SK-N-SH (cell line): ENCODE results near the gene IMPA2. TPM values are rescaled to one million over a fixed set of nuclear protein-coding genes. Genes with fewer than 3 reads are reported as not detected.

ENCODE experiments used
- CTCF ChIA-PET: fragments of 300-600, 350-600 bp; formaldehyde crosslinking; extraction: SDS; loops from one replicate; lab custom pipeline; 2021; lab: Yijun Ruan, JAX
- POLR2A ChIA-PET: fragments of 350-600 bp; sonication (Branson Sonifier 250); formaldehyde crosslinking; extraction: SDS; loops from one replicate; lab custom pipeline; 2020; ENCODE audit warnings: antibody characterized with exemption, inconsistent platforms; lab: Yijun Ruan, JAX
- DNase-seq: peaks from one replicate; pipeline ENCODE4 v3.0.0; 2012
- H2AFZ ChIP-seq: fragments of 200-600 bp; sonication (generic); 2 replicates; pipeline ENCODE4 v1.8.1; 2016; ENCODE audit warnings: antibody characterized with exemption, mild to moderate bottlenecking, low read depth
- H3F3A ChIP-seq: fragments of 200-600 bp; sonication (generic); replicated peaks from 2 replicates; pipeline ENCODE3; 2016; ENCODE audit warnings: antibody characterized with exemption, mild to moderate bottlenecking; ENCODE audit not compliant: insufficient read depth
- H3K27ac ChIP-seq, 2 experiments: fragments of 200-500 bp in 1 of 2; fragments of 200-600 bp in 1 of 2; sonication (Bioruptor generic) in 1 of 2; sonication (generic), shearing (Covaris generic) in 1 of 2; 2 replicates each; pipeline versions ENCODE4 v1.5.1 to v1.6.1; 2014 to 2016; ENCODE audit warnings: low read depth in 2 of 2, inconsistent platforms in 1 of 2, low read length in 1 of 2, mild to moderate bottlenecking in 1 of 2, mixed read lengths in 1 of 2
- H3K27me3 ChIP-seq: fragments of 200-600 bp; sonication (generic), shearing (Covaris generic); 2 replicates; pipeline ENCODE4 v1.6.1; 2016; ENCODE audit warnings: mixed run types; ENCODE audit not compliant: insufficient read depth
- H3K36me3 ChIP-seq, 2 experiments: fragments of 200-500 bp in 1 of 2; fragments of 200-600 bp in 1 of 2; sonication (Bioruptor generic) in 1 of 2; sonication (generic) in 1 of 2; replicated peaks in 1 of 2; 2 replicates each; pipeline versions ENCODE3 to v1.5.1; 2014 to 2016; ENCODE audit warnings: low read length in 1 of 2, mild to moderate bottlenecking in 1 of 2; ENCODE audit not compliant: insufficient read depth in 2 of 2, control insufficient read depth in 1 of 2
- H3K4me1 ChIP-seq, 2 experiments: fragments of 200-500 bp in 1 of 2; fragments of 200-600 bp in 1 of 2; sonication (Bioruptor generic) in 1 of 2; sonication (generic), shearing (Covaris generic) in 1 of 2; 2 replicates each; pipeline versions ENCODE4 v1.5.1 to v1.6.1; 2014 to 2016; ENCODE audit warnings: low read depth in 1 of 2, low read length in 1 of 2, mixed run types in 1 of 2; ENCODE audit not compliant: insufficient read depth in 2 of 2, control insufficient read depth in 1 of 2
- H3K4me2 ChIP-seq: fragments of 200-600 bp; sonication (generic), shearing (Covaris generic); 2 replicates; pipeline ENCODE4 v1.6.1; 2017; ENCODE audit warnings: mixed run types
- H3K4me3 ChIP-seq, 2 experiments: fragments of 200-500 bp in 1 of 2; fragments of 200-600 bp in 1 of 2; sonication (Bioruptor generic) in 1 of 2; sonication (generic), shearing (Covaris generic) in 1 of 2; 2 replicates each; pipeline versions ENCODE4 v1.5.1 to v1.8.1; 2014 to 2016; ENCODE audit warnings: low read depth in 2 of 2, inconsistent platforms in 1 of 2, low read length in 1 of 2, mild to moderate bottlenecking in 1 of 2, mixed read lengths in 1 of 2, moderate library complexity in 1 of 2
- H3K79me2 ChIP-seq: fragments of 200-600 bp; sonication (generic); 2 replicates; pipeline ENCODE4 v1.8.1; 2017; ENCODE audit warnings: mild to moderate bottlenecking; ENCODE audit not compliant: insufficient read depth
- H3K9ac ChIP-seq: fragments of 200-600 bp; sonication (generic); 2 replicates; pipeline ENCODE4 v1.6.1; 2017; ENCODE audit warnings: mixed run types
- H3K9me2 ChIP-seq: fragments of 200-600 bp; sonication (generic); 2 replicates; pipeline ENCODE4 v1.6.1; 2017; ENCODE audit warnings: mixed run types
- H3K9me3 ChIP-seq: fragments of 200-600 bp; sonication (generic); 2 replicates; pipeline ENCODE4 v1.6.1; 2017; ENCODE audit warnings: mixed run types, mild to moderate bottlenecking, moderate library complexity
- H4K20me1 ChIP-seq: fragments of 200-600 bp; sonication (generic); 2 replicates; pipeline ENCODE4 v1.6.1; 2017; ENCODE audit warnings: mild to moderate bottlenecking, mixed run types; ENCODE audit not compliant: insufficient read depth
- CTCF ChIP-seq: fragments of 200-600 bp; sonication (generic); IDR thresholded peaks from 2 replicates; pipeline ENCODE4 v1.6.1; 2017; ENCODE audit warnings: antibody characterized with exemption, mild to moderate bottlenecking, moderate library complexity
- FOSL2 ChIP-seq: IDR thresholded peaks from 2 replicates; pipeline ENCODE4 v1.4.0; 2012; ENCODE audit warnings: low read depth, mild to moderate bottlenecking, moderate library complexity, borderline replicate concordance
- GATA2 ChIP-seq: sonication (generic); formaldehyde crosslinking; IDR thresholded peaks from 2 replicates; pipeline ENCODE4 v1.5.0; 2020; ENCODE audit warnings: mild to moderate bottlenecking, missing genetic modification reagents
- IRF3 ChIP-seq: fragments of 150-350 bp; IDR thresholded peaks from 2 replicates; pipeline ENCODE4 v1.6.1; 2016; ENCODE audit warnings: mild to moderate bottlenecking, low read depth, low read length
- PBX3 ChIP-seq: IDR thresholded peaks from 2 replicates; pipeline ENCODE4; 2012
- RAD21 ChIP-seq: IDR thresholded peaks from 2 replicates; pipeline ENCODE4 v1.6.1; 2012; ENCODE audit warnings: mild to moderate bottlenecking, low read length
- RCOR1 ChIP-seq: fragments of 150-350 bp; IDR thresholded peaks from 2 replicates; pipeline ENCODE4 v1.6.1; 2017; ENCODE audit warnings: antibody characterized with exemption, low read length
- REST ChIP-seq: IDR thresholded peaks from 2 replicates; pipeline ENCODE4 v1.6.1; 2012; ENCODE audit warnings: mild to moderate bottlenecking, low read depth, low read length, moderate library complexity
- RFX5 ChIP-seq: IDR thresholded peaks from 2 replicates; pipeline ENCODE4 v1.6.1; 2012; ENCODE audit warnings: mild to moderate bottlenecking, improper control_type of control experiment, low read length
- SIN3A ChIP-seq: IDR thresholded peaks from 2 replicates; pipeline ENCODE4 v1.6.1; 2012; ENCODE audit warnings: low read depth, mild to moderate bottlenecking, low read length, moderate library complexity, borderline replicate concordance
- TAF1 ChIP-seq: IDR thresholded peaks from 2 replicates; pipeline ENCODE4 v1.6.1; 2012; ENCODE audit warnings: low read depth, mild to moderate bottlenecking, low read length, moderate library complexity, borderline replicate concordance
- TEAD4 ChIP-seq: IDR thresholded peaks from 2 replicates; pipeline ENCODE4 v1.4.0; 2012; ENCODE audit warnings: mild to moderate bottlenecking, borderline replicate concordance; ENCODE audit not compliant: insufficient read depth
- USF1 ChIP-seq: IDR thresholded peaks from 2 replicates; pipeline ENCODE4 v1.4.0; 2012; ENCODE audit warnings: low read depth, borderline replicate concordance
- WGBS: methylation state at CpG from one replicate; pipeline ENCODE4 v1.1.6; 2017; ENCODE audit warnings: low lambda C conversion rate; 5-methylcytosine and 5-hydroxymethylcytosine counted together
- polyA plus RNA-seq, 3 experiments: library from polyadenylated mRNA; depleted of rRNA; stranded (reverse); fragments of >200 nt; gene quantifications; 2 replicates each; pipeline ENCODE4 v1.2.3, GENCODE V29; 2012

Gene IMPA2
- polyA plus RNA-seq, 1 of the 3 experiments (the other 2 are of a cell fraction): 0.18 TPM

GRCh38 chr18:12056034-12056883 is 75.0 kb downstream of the IMPA2 start (continued):
- TF ChIP-seq CTCF (no peak), IRF3 (no peak), RCOR1 (no peak)
- TF ChIP-seq, all 33 proteins: peak for 0

GRCh38 chr18:12056884-12057402 is 75.6 kb downstream of the IMPA2 start:
- Histone ChIP-seq H3K27ac (no peak overlapping the region), H3F3A (no peaks in the 10 kb centered on the region), H3K4me2 (no peak overlapping the region), H3K27me3 (no peaks in the 10 kb centered on the region; the same call in 1 of the 2 replicates)
- CTCF ChIA-PET: interaction anchor here (1.8 to 2.0 kb wide), 2 partner anchors 19 to 180 kb away, joined by 6 read pairs; no protein-coding TSS in a partner anchor
- TF ChIP-seq RAD21 (no peak), REST (no peak), TAF1 (no peak), SIN3A (no peak), TEAD4 (no peak), FOSL2 (no peak), RFX5 (no peak), USF1 (no peak), CTCF (no peak), GATA2 (CRISPR knock-in tag) (no peak), PBX3 (no peak)
- TF ChIP-seq, all 33 proteins: peak for 0
- no peak for DNase-seq
- Histone ChIP-seq H3K79me2 (no peaks in the 10 kb centered on the region), H3K4me1 (peaks cover 0 to 17% of the 10 kb centered on the region in 2 experiments; a peak in 1 of 4 replicates), H2AFZ (no peak overlapping the region), H3K9me2 (no peaks in the 10 kb centered on the region), H3K9me3 (no peaks in the 10 kb centered on the region), H4K20me1 (no peaks in the 10 kb centered on the region), H3K9ac (no peak overlapping the region), H3K36me3 (no peaks in the 10 kb centered on the region), H3K4me3 (no peak overlapping the region)
- WGBS: 41% methylated on average over 9 of the region's 14 CpGs
- POLR2A ChIA-PET: no interaction called here
